ENCODE data around the gene GTF2A1L. TPM values are rescaled to one million over a fixed set of nuclear protein-coding genes. Genes with fewer than 3 reads are reported as not detected.

GTF2A1L gene
- not detected in 5 replicates for total RNA-seq (2022; extraction: Qiagen RNA extraction)

DNA sequence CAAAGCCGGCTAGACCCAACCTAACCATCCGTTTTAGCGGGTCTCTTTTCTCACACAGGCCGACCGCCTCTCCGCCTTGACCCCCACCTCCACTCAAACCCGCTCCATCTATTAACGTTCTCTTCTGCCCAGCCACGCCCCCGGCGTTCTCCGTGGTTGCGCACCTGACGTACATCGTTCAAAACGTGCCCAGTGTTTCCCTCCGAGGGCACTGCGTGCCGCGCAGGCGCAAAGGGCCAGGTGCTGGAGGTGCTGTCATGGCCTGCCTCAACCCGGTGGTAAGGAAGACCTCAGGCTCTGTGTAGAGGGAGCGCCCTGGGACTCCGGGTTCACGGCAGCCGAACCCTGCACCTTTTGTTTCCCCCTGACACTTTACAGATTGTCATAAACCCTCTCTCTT is at the start of gene GTF2A1L:
Gene GTF2A1L (plus strand): TSS at position 239 of the 400 bp plus-strand sequence. CDS start 19 bp downstream, at position 258.

Other genes with a start within 250 kb of the GTF2A1L start
- 10.8 to 15.7 TPM (median 14.2 TPM) in 5 replicates for gene PPP1R21, start 177.1 kb upstream of the GTF2A1L start, total RNA-seq (2022; extraction: Qiagen RNA extraction)
- gene STON1, start 87.7 kb upstream of the GTF2A1L start, total RNA-seq (2022; extraction: Qiagen RNA extraction), result 0.32 to 0.52 TPM (median 0.40 TPM) in 5 replicates
- not detected in 5 replicates for gene LHCGR, start 137.9 kb downstream of the GTF2A1L start, total RNA-seq (2022; extraction: Qiagen RNA extraction)